ENCODE data around the gene TMEM165.

TMEM165 gene

GRCh38 chr4:55367084-55367722, 28.6 kb upstream of the TMEM165 start:
- no peak for DNase-seq

DNA sequence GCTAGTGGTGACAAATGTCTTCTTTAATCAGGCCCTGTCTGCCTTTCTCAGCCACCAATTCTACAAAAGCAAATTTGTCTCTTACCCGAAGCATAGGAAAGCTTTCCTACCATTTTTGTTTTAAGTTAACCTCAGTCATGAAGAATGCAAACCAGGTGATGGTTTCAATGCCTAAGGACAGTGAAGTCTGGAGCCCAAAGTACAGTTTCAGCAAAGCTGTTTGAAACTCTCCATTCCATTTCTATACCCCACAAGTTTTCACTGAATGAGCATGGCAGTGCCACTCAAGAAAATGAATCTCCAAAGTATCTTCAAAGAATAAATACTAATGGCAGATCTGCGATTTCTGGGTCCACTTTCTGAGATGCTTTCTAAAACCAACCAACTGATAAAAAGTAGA, 25.8 kb upstream of the TMEM165 start:
- no peak for DNase-seq

- no peak for DNase-seq
Observed at GRCh38 chr4:55372259-55372658, 23.5 kb upstream of the TMEM165 start.

DNA sequence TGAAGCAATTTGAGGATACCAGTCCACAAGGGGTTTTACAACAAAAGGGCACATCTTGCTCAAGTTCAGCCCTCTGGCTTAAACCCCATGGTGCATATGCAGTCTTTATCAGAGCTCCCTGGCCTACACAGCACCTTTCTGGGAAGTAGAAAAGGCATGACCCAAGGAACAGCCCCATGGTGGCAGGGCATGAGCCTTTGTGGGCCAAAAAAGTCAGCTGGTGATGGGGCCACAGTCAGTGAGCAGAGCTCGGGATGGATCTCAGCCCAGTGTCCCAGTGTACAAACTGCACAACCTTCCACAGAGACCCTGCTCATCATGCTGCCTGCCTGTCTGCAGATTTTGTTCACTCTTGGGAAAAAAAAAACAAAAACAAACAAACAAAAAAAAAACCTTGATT, 22.3 kb upstream of the TMEM165 start:
- no peak for DNase-seq

DNA sequence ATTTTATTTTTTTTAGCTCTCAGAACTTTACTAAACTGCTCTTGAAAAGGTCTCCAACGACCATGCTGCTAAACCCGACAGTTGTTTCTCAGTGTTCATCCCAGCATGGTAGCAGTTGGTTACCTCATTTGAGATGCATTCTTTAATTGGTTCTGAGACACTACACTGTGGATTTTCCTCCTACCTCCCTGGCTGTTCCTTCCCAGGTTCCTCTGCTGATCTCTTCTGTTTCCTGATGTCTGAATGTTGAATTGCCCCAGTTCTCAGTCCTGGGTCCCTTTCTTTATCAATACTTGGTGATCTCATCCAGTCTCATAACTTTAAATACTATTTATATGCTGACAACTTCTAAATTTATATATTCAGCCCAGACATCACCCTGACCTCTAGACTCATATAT, 19.1 kb upstream of the TMEM165 start:
- DNase-seq = no peak

GRCh38 chr4:55378617-55379467, 16.9 kb upstream of the TMEM165 start:
- DNase-seq = no peak

- no peak for DNase-seq
Observed at GRCh38 chr4:55380576-55380975, 15.2 kb upstream of the TMEM165 start.

- DNase-seq = no peak
Observed at GRCh38 chr4:55381502-55381901, 14.3 kb upstream of the TMEM165 start.

GRCh38 chr4:55382488-55383003, 13.2 kb upstream of the TMEM165 start:
- DNase-seq = no peak

- DNase-seq = no peak
Observed at GRCh38 chr4:55385201-55385649, 10.5 kb upstream of the TMEM165 start.

- no peak for DNase-seq
Observed at GRCh38 chr4:55386073-55386472, 9.7 kb upstream of the TMEM165 start.

- DNase-seq = no peak
Observed at GRCh38 chr4:55386840-55387239, 8.9 kb upstream of the TMEM165 start.

DNA sequence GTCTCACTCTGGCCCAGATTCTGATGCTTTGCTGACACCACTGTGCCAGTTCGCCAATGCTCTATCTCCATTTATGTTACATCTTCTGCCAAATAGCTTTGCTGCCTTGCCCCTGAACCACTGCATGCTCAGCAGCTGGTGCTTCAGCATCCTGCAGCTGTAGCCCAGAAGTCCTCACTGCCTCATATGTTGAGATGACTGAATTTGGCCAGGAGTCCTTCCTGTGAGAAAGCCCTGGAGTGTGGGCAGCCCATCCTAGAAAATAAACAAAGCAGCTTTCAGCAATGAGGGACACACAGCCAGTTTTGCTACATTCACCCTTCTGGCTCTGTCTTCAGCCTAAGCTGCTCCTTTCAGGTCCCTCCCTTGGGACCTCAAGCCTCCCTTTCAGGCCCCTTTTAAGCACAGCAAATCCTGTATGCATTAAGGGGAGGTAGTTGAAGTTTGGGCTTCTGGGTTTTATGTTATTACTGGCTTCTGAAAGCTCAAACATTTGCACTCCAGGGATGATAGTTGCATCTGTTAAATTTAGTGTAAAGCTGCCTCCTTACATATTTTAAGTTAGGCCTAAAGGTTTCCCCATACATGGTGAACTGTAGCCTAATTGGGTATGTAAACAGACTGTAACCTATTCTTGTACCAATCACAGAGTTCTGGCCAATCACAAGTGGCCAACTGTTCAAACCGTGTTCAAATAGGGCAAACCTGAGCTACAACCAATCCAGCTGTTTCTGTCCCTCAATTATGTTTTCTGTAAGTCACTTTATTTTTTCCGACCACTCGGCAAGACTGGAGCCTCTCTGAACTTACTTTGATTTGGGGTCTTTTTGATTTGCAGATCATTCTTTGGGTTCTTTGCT, 2.1 kb upstream of the TMEM165 start:
- DNase-seq = no peak

GRCh38 chr4:55395218-55395528, 584 bp upstream of the TMEM165 start:
- DNase-seq = no peak

DNA sequence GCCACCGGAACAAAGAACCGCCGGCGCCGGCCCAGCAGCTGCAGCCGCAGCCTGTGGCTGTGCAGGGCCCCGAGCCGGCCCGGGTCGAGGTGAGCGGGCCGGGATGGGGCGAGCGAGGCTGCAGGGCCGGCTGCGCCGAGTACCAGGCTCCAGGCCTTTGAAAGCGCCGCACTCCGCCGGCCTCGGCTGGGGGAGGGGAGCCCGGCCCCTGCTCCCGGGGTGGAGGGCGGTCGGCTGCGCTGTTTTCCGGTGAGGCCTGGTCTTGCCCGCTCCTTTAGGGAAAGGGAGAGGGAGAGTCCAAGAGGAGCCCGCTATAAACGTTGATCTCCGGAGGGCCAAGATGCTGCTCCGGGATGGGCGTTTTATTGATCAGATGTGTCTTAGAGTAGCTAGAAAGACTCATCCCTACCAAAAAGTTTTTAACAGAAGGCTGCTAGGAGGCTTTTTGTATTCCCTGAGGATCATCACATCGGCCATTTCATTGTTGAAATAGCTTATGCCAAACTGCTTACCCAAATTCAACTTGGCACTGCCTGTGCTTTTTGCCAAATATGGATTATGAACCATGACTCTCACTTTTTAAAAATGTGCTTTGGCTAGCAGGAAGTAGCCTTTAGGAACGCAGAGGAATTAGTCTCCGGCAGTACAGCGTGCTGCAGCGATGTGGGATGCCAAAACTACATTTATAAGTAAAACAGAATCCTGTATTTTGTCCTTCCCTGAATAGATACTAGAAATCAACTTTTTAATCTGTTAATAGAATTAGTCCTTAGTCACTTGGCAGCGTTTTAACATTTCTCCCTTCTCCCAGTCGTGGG, 760 bp downstream of the TMEM165 start:
- DNase-seq = peak; percentile 47 to 76 (median 69)

GRCh38 chr4:55397126-55397436, 1.3 kb downstream of the TMEM165 start:
- DNase-seq = peak in 2 of 3 experiments; percentile 50 to 51

DNA sequence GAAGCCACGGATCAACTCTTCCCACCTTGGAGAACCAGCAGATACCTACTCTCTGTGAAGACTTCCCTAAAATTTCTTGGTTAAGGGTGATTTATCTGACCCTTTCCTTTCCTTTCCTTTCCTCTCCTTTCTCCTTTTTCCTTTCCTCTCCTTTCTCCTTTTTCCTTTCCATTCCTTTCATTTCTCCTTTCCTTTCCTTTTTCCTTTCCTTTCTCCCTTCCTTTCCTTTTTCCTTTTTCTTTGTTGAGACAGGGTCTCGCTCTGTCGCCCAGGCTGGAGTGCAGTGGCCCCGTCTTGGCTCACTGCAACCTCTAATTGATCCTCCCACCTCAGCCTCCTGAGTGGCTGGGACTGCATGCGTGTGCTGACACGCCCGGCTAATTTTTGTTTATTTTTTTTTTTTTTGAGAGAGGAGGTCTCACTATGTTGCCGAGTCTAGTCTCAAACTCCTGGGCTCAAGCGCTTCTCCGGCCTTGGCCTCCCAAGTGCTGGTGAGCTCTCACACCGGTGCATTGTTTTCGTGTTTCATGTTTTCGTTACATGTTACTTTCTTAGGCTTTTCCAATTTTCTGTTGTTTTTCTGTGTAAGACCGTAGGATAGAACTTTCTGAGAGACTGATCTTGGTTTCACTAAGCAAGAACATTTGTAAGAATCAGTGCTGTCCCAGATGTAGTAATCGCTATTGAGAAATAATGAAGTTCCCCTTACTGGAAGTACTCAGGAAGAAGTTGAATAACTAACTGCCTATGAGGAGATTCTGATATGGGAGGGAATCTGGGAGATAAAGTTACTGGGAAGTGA, 2.0 kb downstream of the TMEM165 start:
- peak in 2 of 3 experiments; percentile 18 to 23 for DNase-seq

DNA sequence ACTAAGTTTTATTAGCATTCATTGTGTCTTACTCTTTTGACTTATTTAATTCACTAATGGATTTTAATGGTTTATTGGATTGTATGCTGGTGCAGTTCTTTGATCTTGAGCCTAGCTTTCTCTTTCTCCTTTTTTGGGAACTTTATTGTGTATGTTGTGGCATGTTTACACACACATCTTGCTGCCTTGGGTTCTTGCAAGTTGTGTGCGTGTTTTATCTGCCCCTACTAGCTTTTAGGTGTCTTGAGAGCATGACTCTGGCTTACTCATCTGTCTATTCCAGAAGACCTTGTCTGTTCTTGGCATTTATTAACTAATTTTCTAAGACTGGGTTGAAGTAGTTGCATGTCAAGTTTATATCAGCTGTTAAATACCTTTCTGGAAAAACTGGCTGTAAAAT, 2.7 kb downstream of the TMEM165 start:
- no peak for DNase-seq

- peak in 1 of 3 experiments; percentile 14 for DNase-seq
Observed at GRCh38 chr4:55398966-55399365, 3.2 kb downstream of the TMEM165 start.

DNA sequence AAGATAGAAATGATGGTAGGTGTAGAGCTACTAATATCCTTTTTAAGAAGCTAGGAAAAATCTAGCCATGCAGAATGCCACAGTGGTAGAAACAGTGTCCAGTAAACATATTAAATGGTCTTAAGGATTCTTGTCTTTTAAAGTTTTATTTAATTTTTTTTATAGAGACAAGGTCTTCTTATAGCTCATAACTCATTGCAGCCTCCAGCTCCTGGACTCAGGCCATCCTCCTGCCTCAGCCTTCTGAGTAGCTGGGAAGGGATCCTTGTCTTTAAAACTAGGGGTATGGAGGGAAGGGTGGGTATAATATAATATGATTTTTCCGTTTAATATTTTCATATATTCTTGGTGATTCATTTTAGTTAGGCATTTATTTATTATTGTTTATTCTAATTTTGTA, 3.8 kb downstream of the TMEM165 start:
- no peak for DNase-seq

GRCh38 chr4:55405073-55405472, 9.3 kb downstream of the TMEM165 start:
- DNase-seq = no peak

- DNase-seq = no peak
Observed at GRCh38 chr4:55406545-55406944, 10.8 kb downstream of the TMEM165 start.
